ENCODE data around the gene ZNF70.

The ZNF70 gene

DNA sequence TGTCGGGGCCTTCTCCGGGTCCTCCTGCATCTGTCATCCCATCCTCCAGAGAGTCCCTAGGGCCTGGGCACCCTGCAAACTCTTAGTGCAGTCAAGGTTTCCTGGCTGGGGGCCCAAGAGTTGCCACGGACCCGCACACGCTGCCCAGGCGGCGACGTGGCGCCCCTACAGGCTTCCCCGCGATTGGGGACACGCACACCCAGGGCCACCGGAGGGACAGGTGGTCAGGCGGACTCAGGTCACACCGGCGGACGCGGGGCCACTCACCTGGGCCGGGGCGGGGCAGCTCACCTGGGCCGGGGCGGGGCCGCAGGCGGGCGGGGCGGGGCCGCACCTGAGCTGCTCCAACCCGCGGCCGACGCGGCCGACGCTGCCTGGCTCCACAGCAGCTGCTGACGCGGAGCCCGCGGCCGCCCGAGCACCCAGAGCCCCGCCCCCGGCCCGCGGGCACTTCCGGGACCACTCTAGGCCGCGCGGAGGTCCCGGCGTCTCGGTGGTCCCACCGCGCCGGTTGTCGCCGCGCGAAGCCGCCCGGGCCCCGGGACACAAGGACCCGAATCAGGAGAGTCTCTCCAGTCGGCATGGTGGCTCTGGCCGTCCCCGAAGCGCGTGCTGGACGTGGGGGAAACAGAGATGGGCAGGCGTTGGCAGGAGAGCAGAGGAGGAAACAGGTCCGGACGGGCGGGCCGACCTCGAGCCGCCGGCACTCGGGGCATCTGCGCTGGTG lies at the start of gene ZNF70:
Gene ZNF70, minus strand, starts transcription at position 399 of the 727 bp plus-strand sequence. CDS start 5,972 bp downstream, outside the sequence.
- peak; percentile 88 for DNase-seq

DNA sequence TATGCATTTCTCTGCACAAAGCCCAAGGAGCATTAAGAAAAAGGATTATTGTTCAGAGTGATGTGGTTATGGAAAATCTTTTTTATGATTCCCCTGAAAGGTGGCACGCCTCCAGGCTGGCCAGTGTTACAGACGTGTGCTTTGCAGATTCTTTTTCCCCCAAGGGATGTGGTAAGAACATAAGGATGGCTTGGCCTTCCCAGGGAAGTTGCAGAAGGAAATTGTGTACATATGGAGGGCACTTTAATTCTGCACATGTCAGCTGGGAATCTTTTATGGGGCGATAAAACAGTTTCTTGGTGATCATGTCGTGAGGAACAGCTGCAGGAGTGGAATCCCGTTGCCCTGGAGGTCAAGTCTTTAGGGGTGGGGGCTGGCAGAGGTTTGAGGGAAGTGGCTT lies 45.5 kb upstream of the ZNF70 start:
- no peak for DNase-seq

DNA sequence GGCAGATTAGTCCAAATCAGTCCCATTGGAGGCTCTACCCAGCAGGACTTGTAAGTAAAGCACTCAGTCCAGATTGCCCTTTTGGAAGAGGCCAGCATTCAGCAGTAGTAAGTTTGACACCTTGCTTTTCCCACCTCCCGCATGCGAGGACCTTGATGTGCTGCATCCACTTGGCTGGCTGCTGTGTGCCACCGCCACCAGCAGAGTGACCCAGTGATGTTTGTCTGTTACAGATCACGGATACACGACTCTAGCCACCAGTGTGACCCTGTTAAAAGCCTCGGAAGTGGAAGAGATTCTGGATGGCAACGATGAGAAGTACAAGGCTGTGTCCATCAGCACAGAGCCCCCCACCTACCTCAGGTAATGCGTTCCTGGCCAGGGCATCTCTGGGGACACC lies 42.4 kb upstream of the ZNF70 start:
- DNase-seq = no peak

GRCh38 chr22:23791738-23792645 lies 41.1 kb upstream of the ZNF70 start:
- no peak for DNase-seq

DNA sequence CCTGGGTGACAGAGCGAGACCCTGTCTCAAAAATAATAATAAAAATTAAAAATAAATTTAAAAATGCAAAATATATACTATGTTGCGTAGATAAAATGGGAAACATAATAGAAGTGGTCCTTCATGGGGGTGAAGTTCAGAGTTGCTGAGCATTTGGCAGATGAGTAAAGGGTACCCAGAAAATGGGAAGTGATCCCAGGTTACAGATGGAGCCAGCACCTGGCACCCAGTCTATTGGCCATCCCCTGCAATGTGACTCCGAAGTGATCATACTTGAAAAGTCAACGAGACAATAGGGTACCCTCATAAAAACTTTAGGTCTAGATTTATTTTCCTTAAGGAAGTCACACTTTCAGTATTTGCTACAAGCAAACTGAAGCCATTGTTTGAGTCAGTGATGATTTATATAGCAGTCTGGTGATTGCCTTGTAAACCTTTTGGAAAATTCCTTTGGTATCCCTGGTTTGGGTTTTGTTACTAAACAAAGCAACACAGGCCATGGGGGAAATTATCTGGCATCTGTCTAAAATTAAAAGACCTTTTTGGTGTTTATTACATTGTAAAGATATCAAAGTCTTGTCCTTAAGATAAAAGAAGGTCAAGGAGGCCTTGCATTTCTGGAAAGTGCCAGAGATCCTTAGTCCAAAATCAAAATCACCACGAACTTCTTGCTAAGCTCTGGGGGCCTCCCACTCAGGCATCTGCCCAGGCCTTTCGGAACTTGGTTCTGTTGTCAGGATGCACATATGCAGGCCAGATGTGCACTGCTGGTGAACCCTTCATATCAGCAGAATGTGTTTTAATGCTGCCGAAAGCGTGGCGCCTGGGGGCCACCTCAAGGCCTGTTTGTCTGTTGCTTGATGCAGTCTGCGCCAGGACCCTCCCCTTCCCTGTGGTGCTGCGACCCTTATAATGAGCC lies 40.2 kb upstream of the ZNF70 start:
- no peak for DNase-seq

- no peak for DNase-seq
These were observed 38.7 kb upstream of the ZNF70 start for GRCh38 chr22:23789638-23790037.

DNA sequence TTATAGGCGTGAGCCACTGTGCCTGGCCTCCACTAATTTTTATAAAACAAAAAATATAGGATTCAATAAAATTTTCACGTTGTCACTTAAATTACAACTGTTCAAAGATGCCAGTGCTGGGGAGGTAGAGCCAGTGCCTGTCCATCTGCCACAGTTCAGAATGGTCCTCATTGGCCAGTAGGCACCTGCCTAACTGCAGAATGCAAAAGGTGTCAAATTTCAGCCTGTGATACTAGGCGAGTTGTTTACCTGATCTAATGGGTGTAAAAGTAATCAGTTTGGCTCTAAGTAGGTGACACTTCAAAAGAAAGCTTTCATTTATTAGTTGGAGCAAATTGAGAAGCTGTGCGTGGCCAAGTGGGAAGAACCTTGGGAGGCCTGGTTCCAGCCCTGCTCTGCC lies 38.2 kb upstream of the ZNF70 start:
- no peak for DNase-seq

GRCh38 chr22:23787910-23788309 lies 37.0 kb upstream of the ZNF70 start:
- no peak for DNase-seq

DNA sequence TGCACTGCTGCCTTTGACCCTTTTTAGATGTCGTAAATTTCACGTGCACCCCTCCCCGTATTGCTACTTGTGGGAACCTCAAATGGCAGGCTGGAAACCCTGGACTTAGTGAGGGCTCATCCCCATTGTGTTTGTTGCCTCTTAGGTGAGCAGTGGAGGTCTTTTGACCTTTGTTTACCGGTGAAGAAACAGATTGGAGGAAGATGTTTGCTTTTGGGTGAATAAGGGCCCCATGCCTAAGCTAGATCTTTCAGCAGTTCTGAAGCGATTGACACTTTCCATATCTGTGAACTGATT lies 36.6 kb upstream of the ZNF70 start:
- no peak for DNase-seq

DNA sequence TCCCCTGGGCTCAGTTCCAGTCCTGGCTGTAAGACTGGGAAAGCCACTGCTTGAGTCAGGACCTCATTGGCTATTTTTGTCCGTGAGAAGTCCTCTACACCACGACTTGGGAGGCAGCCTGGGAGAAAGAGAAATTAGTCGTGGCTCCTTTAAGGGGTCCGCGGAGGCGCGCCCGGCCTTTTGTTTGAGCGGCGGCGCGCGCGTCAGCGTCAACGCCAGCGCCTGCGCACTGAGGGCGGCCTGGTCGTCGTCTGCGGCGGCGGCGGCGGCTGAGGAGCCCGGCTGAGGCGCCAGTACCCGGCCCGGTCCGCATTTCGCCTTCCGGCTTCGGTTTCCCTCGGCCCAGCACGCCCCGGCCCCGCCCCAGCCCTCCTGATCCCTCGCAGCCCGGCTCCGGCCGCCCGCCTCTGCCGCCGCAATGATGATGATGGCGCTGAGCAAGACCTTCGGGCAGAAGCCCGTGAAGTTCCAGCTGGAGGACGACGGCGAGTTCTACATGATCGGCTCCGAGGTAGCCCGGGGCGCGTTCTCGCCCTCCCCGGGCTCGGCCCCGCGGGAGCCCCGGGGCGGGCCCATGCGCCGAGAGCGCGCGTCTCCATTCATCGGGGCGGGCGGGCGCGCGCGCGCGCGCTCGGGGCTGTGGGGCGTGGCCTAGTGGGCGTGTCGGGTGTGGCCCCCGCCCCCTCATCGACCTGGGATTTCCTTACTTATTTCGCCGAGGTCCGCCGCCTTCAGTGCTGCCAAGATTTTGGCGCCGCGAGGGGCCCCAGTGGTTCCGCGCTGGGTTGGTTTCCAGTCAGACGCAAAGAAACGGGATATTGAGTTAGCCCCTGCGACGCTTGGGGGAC lies 36.1 kb upstream of the ZNF70 start, which contains the start of gene SMARCB1:
Gene SMARCB1, plus strand, starts transcription at position 215 of the 848 bp plus-strand sequence. Its CDS starts 204 bp downstream, at position 419.
- DNase-seq = peak; percentile 96

GRCh38 chr22:23786261-23786710 lies 35.4 kb upstream of the ZNF70 start:
- no peak for DNase-seq

- DNase-seq = no peak
These were observed 33.4 kb upstream of the ZNF70 start for GRCh38 chr22:23784215-23784732.

GRCh38 chr22:23783265-23784150 lies 32.6 kb upstream of the ZNF70 start:
- DNase-seq = no peak

- DNase-seq = no peak
These were observed 31.8 kb upstream of the ZNF70 start for GRCh38 chr22:23782703-23783102.

GRCh38 chr22:23782252-23782651 lies 31.3 kb upstream of the ZNF70 start:
- no peak for DNase-seq

- DNase-seq = no peak
These were observed 30.7 kb upstream of the ZNF70 start for GRCh38 chr22:23781511-23782183.

- no peak for DNase-seq
These were observed 30.2 kb upstream of the ZNF70 start for GRCh38 chr22:23781065-23781464.

DNA sequence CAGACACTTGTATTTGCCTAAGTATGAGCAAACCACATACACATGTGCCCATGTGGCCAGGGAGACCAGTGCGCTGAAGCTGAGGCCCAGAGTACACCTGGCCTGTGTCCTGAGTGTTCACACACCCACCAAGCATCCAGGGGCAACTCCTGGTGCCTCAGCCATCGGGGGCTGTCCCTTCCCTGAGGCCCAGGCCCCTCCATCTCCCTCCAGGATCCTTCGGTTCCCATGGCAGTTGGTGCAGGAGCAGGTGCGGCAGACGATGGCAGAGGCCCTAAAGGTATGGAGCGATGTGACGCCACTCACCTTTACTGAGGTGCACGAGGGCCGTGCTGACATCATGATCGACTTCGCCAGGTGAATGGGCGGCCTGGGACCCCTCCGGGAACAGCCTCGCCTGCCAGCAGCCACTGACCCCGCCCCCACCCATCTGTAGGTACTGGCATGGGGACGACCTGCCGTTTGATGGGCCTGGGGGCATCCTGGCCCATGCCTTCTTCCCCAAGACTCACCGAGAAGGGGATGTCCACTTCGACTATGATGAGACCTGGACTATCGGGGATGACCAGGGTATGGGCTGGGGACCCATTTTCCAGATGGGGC lies 29.3 kb upstream of the ZNF70 start:
- no peak for DNase-seq

DNA sequence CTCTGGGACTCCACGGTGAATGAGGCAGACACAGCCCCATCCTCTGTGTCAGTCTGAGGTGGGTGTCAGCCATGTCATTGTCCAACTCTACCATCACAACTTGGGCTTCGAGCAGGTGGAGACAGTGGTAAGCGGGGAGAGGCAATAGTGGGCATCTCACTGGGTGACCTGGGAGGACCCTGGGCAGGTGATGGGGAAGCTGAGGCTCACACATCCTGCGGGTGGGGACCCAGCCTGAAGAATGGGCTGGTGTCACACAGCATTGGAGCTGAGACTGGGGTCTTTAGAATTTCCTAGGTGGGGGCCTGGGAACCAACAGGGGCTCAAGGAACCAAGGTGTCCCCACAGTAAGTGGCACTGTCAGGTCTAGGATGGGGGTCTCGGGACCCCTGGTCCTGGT lies 28.8 kb upstream of the ZNF70 start:
- no peak for DNase-seq

GRCh38 chr22:23779083-23779482 lies 28.2 kb upstream of the ZNF70 start:
- DNase-seq = no peak

Data from suppressor macrophage treated with lipopolysaccharide for 4 hours (primary cell).